OCI-LY1 (cell line): ENCODE results near the gene PTPRM.

Experiments used
- CTCF ChIP-seq: fragments of 200-600 bp; sonication (generic), shearing (Covaris generic); IDR thresholded peaks from 2 replicates; pipeline ENCODE4 v1.5.1; 2017; ENCODE audit warnings: mild to moderate bottlenecking, antibody characterized with exemption, low read length, moderate library complexity, mixed read lengths
- EZH2 ChIP-seq: fragments of 200-600 bp; sonication (generic), shearing (Covaris generic); IDR thresholded peaks from 2 replicates; pipeline ENCODE4 v1.8.0; 2017; ENCODE audit warnings: borderline replicate concordance, mixed run types, mild to moderate bottlenecking, antibody characterized with exemption, low read length, moderate library complexity, mixed read lengths

DNA sequence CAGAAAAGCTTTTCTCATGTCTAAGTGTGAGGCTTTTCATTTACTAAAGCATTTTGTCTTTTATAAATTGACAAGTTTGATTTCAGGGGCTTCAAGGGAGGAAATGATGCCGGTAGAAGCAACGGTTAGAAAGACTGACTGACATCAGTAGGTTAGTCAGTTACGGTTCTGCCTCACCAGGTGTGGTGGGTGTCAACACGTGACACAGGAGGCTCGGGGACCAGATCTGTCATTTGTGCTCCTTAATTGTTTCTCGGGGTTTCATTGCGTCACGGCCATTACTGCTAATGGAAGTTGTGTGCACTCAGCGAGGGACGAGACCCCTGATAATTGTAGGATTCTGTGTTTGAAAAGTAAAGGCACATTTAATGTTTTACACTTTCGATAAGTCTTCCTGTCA, 18.9 kb upstream of the PTPRM start:
- TF ChIP-seq EZH2 (no peak), CTCF (no peak)
